ENCODE measurements around the gene NMT1. TPM values are rescaled to one million over a fixed set of nuclear protein-coding genes. Genes with fewer than 3 reads are reported as not detected.
A peak's percentile ranks its signal among the peaks of the same experiment; 100 is the strongest.

The NMT1 gene
- total RNA-seq, 4 donors from 2014 or later = 16.1 to 83.8 (median 43.4) TPM

DNA sequence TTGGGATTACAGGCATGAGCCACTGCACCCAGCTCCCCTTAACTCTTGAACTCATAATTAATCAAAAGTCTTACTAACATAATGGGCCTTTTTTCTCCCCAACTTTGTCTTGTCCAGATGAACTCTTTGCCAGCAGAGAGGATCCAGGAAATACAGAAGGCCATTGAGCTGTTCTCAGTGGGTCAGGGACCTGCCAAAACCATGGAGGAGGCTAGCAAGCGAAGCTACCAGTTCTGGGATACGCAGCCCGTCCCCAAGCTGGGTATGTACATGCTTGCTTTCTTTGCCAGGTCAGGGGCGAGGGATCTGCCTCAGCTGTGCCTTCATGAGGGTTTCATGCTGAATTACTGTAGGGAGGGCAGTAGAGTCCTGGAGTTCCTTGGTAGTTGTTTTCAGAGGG, 25.3 kb downstream of the NMT1 start:
- no peak overlapping the region for H3K4me3 ChIP-seq
- TF ChIP-seq POLR2AphosphoS5 (IDR thresholded peaks at IDR 0.05) = no peak
- TF ChIP-seq, protein P1, sequence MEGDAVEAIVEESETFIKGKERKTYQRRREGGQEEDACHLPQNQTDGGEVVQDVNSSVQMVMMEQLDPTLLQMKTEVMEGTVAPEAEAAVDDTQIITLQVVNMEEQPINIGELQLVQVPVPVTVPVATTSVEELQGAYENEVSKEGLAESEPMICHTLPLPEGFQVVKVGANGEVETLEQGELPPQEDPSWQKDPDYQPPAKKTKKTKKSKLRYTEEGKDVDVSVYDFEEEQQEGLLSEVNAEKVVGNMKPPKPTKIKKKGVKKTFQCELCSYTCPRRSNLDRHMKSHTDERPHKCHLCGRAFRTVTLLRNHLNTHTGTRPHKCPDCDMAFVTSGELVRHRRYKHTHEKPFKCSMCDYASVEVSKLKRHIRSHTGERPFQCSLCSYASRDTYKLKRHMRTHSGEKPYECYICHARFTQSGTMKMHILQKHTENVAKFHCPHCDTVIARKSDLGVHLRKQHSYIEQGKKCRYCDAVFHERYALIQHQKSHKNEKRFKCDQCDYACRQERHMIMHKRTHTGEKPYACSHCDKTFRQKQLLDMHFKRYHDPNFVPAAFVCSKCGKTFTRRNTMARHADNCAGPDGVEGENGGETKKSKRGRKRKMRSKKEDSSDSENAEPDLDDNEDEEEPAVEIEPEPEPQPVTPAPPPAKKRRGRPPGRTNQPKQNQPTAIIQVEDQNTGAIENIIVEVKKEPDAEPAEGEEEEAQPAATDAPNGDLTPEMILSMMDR (IDR thresholded peaks at IDR 0.05) = no peak
- TF ChIP-seq POLR2A (IDR thresholded peaks at IDR 0.05) = no peak
- TF ChIP-seq EP300 (IDR thresholded peaks at IDR 0.05; ENCODE audit: low read depth) = no peak
- H3K4me1 ChIP-seq = peaks cover 0 to 20% (median 11%) of the 10 kb centered on the region in 4 donors
- peaks cover 0 to 63% (median 26%) of the 10 kb centered on the region in 4 donors for H3K36me3 ChIP-seq
- H3K27ac ChIP-seq = peak overlapping the region in 2 of 4 donors; percentile 14 to 30
- WGBS, 2 donors (ENCODE audit: low coverage in 1 of 2) = 89% methylated on average over 4 of the region's 4 CpGs; no CpG with 5 or more reads in 1 of the 2 donors
- intact Hi-C loops (cut with DNase I; ENCODE audit: low total_unique reads) = no loop called here
- in situ Hi-C loops (cut with MboI; ENCODE audit: low pct_ligation_motif_present in 1 of 4, low pct_unique_long_range_greater_than_20kb in 1 of 4, low sequenced_read_pairs in 3 of 4) = no loop called here
- DNase-seq = no peak
- no peaks in the 10 kb centered on the region for H3K27me3 ChIP-seq
- no peaks in the 10 kb centered on the region for H3K9me3 ChIP-seq

- Histone ChIP-seq H3K4me3 (no peak overlapping the region), H3K27ac (peak overlapping the region; percentile 17 to 44 (median 36)), H3K27me3 (no peaks in the 10 kb centered on the region), H3K36me3 (peaks cover 0 to 67% (median 25%) of the 10 kb centered on the region in 4 donors), H3K4me1 (peaks cover under 1 to 26% (median 14%) of the 10 kb centered on the region in 4 donors), H3K9me3 (no peaks in the 10 kb centered on the region)
- 72 to 81% methylated on average over 6 of the region's 6 CpGs for WGBS, 2 donors (ENCODE audit: low coverage in 1 of 2)
- intact Hi-C loops (cut with DNase I; ENCODE audit: low total_unique reads) (no loop called here), in situ Hi-C loops (cut with MboI; ENCODE audit: low pct_ligation_motif_present in 1 of 4, low pct_unique_long_range_greater_than_20kb in 1 of 4, low sequenced_read_pairs in 3 of 4) (no loop called here)
- TF ChIP-seq, protein P1 (IDR thresholded peaks at IDR 0.05) = no peak
- TF ChIP-seq EP300 (IDR thresholded peaks at IDR 0.05; ENCODE audit: low read depth) = no peak
- TF ChIP-seq POLR2AphosphoS5 (IDR thresholded peaks at IDR 0.05) = no peak
- no peak for DNase-seq
Observed at GRCh38 chr17:45086865-45087503, 25.9 kb downstream of the NMT1 start.

DNA sequence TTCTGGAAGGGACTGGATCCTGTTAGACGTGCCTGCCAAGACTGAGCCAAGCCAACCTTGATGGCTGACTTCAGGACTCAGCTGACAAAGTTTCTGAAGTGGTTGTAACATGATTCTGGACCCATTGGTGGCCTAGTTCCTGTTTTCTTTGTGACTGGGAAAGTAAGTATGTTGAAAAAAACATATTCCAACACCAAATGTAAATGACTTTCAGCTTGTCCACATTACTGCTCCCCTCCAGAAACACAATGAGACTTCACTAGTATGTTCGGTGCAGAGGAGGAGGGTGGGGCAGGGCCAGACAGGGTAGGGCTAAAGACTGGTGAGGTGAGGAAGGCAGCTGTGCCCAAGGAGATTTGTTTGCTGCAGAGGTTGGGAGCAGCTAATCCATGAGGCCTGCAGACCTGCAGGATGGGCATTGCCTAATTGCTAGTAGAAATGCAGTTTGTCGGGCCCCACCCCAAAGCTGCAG, 26.4 kb downstream of the NMT1 start:
- Histone ChIP-seq H3K4me3 (no peak overlapping the region), H3K36me3 (peaks cover 0 to 64% (median 22%) of the 10 kb centered on the region in 4 donors), H3K9me3 (no peaks in the 10 kb centered on the region), H3K27me3 (no peaks in the 10 kb centered on the region), H3K27ac (peak overlapping the region; percentile 17 to 44 (median 36)), H3K4me1 (peaks cover 6 to 31% (median 14%) of the 10 kb centered on the region in 4 donors)
- WGBS, 2 donors (ENCODE audit: low coverage in 1 of 2) = 35 to 40% methylated on average over 2 to 3 of the region's 3 CpGs
- DNase-seq = peak; percentile 47
- intact Hi-C loops (cut with DNase I; ENCODE audit: low total_unique reads) (no loop called here), in situ Hi-C loops (cut with MboI; ENCODE audit: low pct_ligation_motif_present in 1 of 4, low pct_unique_long_range_greater_than_20kb in 1 of 4, low sequenced_read_pairs in 3 of 4) (no loop called here)
- TF ChIP-seq POLR2A (IDR thresholded peaks at IDR 0.05) = no peak
- TF ChIP-seq, protein P1 (IDR thresholded peaks at IDR 0.05) = no peak
- TF ChIP-seq EP300 (IDR thresholded peaks at IDR 0.05; ENCODE audit: low read depth) = no peak
- TF ChIP-seq POLR2AphosphoS5 (IDR thresholded peaks at IDR 0.05) = no peak

- no peak for DNase-seq
- Histone ChIP-seq H3K27ac (peak overlapping the region in 2 of 4 donors; percentile 3 to 44), H3K36me3 (peaks cover 0 to 64% (median 21%) of the 10 kb centered on the region in 4 donors), H3K4me1 (peaks cover 9 to 32% (median 15%) of the 10 kb centered on the region in 4 donors), H3K4me3 (no peak overlapping the region), H3K9me3 (no peaks in the 10 kb centered on the region), H3K27me3 (no peaks in the 10 kb centered on the region)
- intact Hi-C loops (cut with DNase I; ENCODE audit: low total_unique reads) = no loop called here
- in situ Hi-C loops (cut with MboI; ENCODE audit: low pct_ligation_motif_present in 1 of 4, low pct_unique_long_range_greater_than_20kb in 1 of 4, low sequenced_read_pairs in 3 of 4) = no loop called here
- TF ChIP-seq POLR2AphosphoS5 (IDR thresholded peaks at IDR 0.05) = no peak
- TF ChIP-seq POLR2A (IDR thresholded peaks at IDR 0.05) = no peak
- TF ChIP-seq, protein P1 (IDR thresholded peaks at IDR 0.05) = no peak
- TF ChIP-seq EP300 (IDR thresholded peaks at IDR 0.05; ENCODE audit: low read depth) = no peak
- 81% methylated on average over 5 of the region's 5 CpGs; no CpG with 5 or more reads in 1 of the 2 donors for WGBS, 2 donors (ENCODE audit: low coverage in 1 of 2)
Observed at GRCh38 chr17:45087978-45088377, 26.9 kb downstream of the NMT1 start.
